Measurements from ENCODE around the gene RHOF.
A peak's percentile ranks its signal among the peaks of the same experiment; 100 is the strongest.

The RHOF gene

GRCh38 chr12:121776190-121777098 is 17.0 kb downstream of the RHOF start:
- Histone ChIP-seq H3K27me3 (ENCODE audit: control insufficient read depth, low read length) (no peaks in the 10 kb centered on the region), H4K20me1 (ENCODE audit: control insufficient read depth, insufficient read depth, low read depth, low read length) (no peaks in the 10 kb centered on the region), H3F3A (ENCODE audit: control insufficient read depth, insufficient read depth) (no peaks in the 10 kb centered on the region), H3K36me3 (ENCODE audit: control insufficient read depth, low read length) (peaks cover 5% of the 10 kb centered on the region; the same call in 1 of the 2 replicates), H3K27ac (ENCODE audit: low read depth, low read length) (no peak overlapping the region), H3K4me3 (ENCODE audit: low read length) (no peak overlapping the region), H3K4me1 (ENCODE audit: control insufficient read depth, low read length) (peaks cover 24% of the 10 kb centered on the region), H3K9me2 (replicated peaks; ENCODE audit: control insufficient read depth, low read length) (no peaks in the 10 kb centered on the region), H3K79me2 (ENCODE audit: control insufficient read depth, low read length) (no peaks in the 10 kb centered on the region; the same call in 1 of the 2 replicates), H3K4me2 (ENCODE audit: low read length) (peak overlapping the region; percentile 36), H3K9me3 (ENCODE audit: control insufficient read depth, insufficient read depth, low read length) (no peaks in the 10 kb centered on the region)
- TF ChIP-seq EZH2phosphoT487 (IDR thresholded peaks at IDR 0.05; ENCODE audit: borderline replicate concordance, low read length) (no peak), CTCF (IDR thresholded peaks at IDR 0.05; ENCODE audit: low read depth, low read length, poor library complexity, severe bottlenecking) (peak; percentile 94)

GRCh38 chr12:121775501-121775900 is 18.0 kb downstream of the RHOF start:
- Histone ChIP-seq H3K4me1 (ENCODE audit: control insufficient read depth, low read length) (peaks cover 21% of the 10 kb centered on the region), H3K36me3 (ENCODE audit: control insufficient read depth, low read length) (peaks cover 5% of the 10 kb centered on the region; the same call in 1 of the 2 replicates), H3K27ac (ENCODE audit: low read depth, low read length) (no peak overlapping the region), H3K9me2 (replicated peaks; ENCODE audit: control insufficient read depth, low read length) (no peaks in the 10 kb centered on the region), H3K79me2 (ENCODE audit: control insufficient read depth, low read length) (no peaks in the 10 kb centered on the region), H3K4me2 (ENCODE audit: low read length) (no peak overlapping the region), H3K9me3 (ENCODE audit: control insufficient read depth, insufficient read depth, low read length) (no peaks in the 10 kb centered on the region), H4K20me1 (ENCODE audit: control insufficient read depth, insufficient read depth, low read depth, low read length) (no peaks in the 10 kb centered on the region), H3F3A (ENCODE audit: control insufficient read depth, insufficient read depth) (no peaks in the 10 kb centered on the region), H3K27me3 (ENCODE audit: control insufficient read depth, low read length) (no peaks in the 10 kb centered on the region), H3K4me3 (ENCODE audit: low read length) (no peak overlapping the region)
- TF ChIP-seq CTCF (IDR thresholded peaks at IDR 0.05; ENCODE audit: low read depth, low read length, poor library complexity, severe bottlenecking): no peak

GRCh38 chr12:121774968-121775474 is 18.5 kb downstream of the RHOF start:
- H3K79me2 ChIP-seq (ENCODE audit: control insufficient read depth, low read length): no peaks in the 10 kb centered on the region
- no peak overlapping the region for H3K27ac ChIP-seq (ENCODE audit: low read depth, low read length)

More at GRCh38 chr12:121774968-121775474, 18.5 kb downstream of the RHOF start:
- TF ChIP-seq CTCF (IDR thresholded peaks at IDR 0.05; ENCODE audit: low read depth, low read length, poor library complexity, severe bottlenecking) (no peak), EZH2phosphoT487 (IDR thresholded peaks at IDR 0.05; ENCODE audit: borderline replicate concordance, low read length) (no peak)
- H3K4me1 ChIP-seq (ENCODE audit: control insufficient read depth, low read length): peaks cover 21% of the 10 kb centered on the region
- H3K9me3 ChIP-seq (ENCODE audit: control insufficient read depth, insufficient read depth, low read length): no peaks in the 10 kb centered on the region
- H3K4me2 ChIP-seq (ENCODE audit: low read length): no peak overlapping the region
- no peaks in the 10 kb centered on the region for H3K9me2 ChIP-seq (replicated peaks; ENCODE audit: control insufficient read depth, low read length)
- no peaks in the 10 kb centered on the region for H3K27me3 ChIP-seq (ENCODE audit: control insufficient read depth, low read length)
- H3F3A ChIP-seq (ENCODE audit: control insufficient read depth, insufficient read depth): no peaks in the 10 kb centered on the region
- H4K20me1 ChIP-seq (ENCODE audit: control insufficient read depth, insufficient read depth, low read depth, low read length): no peaks in the 10 kb centered on the region
- peaks cover 5% of the 10 kb centered on the region; the same call in 1 of the 2 replicates for H3K36me3 ChIP-seq (ENCODE audit: control insufficient read depth, low read length)
- no peak overlapping the region for H3K4me3 ChIP-seq (ENCODE audit: low read length)
